SU-DHL-6 (cell line): ENCODE data around the gene PSKH1.

Experiments used
- EZH2phosphoT487 ChIP-seq: fragments of 200-600 bp; sonication (generic), shearing (Covaris generic); conservative IDR thresholded peaks from 2 replicates; pipeline ENCODE4 v1.6.1; 2018; ENCODE audit warnings: mild to moderate bottlenecking, antibody characterized with exemption, low read length, moderate library complexity, mixed read lengths
- TF ChIP-seq, protein P1 (sequence below): fragments of 200-600 bp; sonication (generic); IDR thresholded peaks from one replicate; pipeline ENCODE4 v1.5.1; 2017; ENCODE audit warnings: antibody characterized with exemption, mild to moderate bottlenecking, low read length, moderate library complexity; ENCODE audit not compliant: insufficient read depth, poor library complexity, severe bottlenecking

DNA sequence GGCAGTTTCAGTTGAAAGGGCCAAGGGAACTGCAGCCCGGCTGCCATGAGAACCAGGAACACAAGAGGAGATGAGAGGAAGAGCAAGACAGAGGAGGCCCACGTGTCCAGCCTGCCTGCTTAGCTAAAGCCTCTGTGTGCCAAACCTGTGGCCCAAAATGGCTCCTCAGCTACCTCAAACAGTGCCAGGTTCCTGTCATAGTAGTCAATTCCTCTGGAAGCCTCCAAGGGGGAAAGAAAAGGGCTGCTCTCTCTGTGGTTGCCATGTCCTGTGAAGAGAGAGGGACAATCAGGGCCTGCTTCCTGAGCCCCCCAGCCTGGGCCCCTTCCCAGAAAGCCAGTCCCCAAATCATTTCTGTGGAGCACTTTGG, 70.2 kb downstream of the PSKH1 start:
- TF ChIP-seq, protein P1, sequence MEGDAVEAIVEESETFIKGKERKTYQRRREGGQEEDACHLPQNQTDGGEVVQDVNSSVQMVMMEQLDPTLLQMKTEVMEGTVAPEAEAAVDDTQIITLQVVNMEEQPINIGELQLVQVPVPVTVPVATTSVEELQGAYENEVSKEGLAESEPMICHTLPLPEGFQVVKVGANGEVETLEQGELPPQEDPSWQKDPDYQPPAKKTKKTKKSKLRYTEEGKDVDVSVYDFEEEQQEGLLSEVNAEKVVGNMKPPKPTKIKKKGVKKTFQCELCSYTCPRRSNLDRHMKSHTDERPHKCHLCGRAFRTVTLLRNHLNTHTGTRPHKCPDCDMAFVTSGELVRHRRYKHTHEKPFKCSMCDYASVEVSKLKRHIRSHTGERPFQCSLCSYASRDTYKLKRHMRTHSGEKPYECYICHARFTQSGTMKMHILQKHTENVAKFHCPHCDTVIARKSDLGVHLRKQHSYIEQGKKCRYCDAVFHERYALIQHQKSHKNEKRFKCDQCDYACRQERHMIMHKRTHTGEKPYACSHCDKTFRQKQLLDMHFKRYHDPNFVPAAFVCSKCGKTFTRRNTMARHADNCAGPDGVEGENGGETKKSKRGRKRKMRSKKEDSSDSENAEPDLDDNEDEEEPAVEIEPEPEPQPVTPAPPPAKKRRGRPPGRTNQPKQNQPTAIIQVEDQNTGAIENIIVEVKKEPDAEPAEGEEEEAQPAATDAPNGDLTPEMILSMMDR, result no peak
- no peak for TF ChIP-seq EZH2phosphoT487
